ENCODE data around the gene ZNF653. TPM values are rescaled to one million over a fixed set of nuclear protein-coding genes. Genes with fewer than 3 reads are reported as not detected.

ZNF653 gene
- total and polyA plus RNA-seq, 9 of the 15 experiments (the other 6 are each of a cell fraction or from before 2014, with no cell fraction given), result 1.6 to 8.0 (median 4.2) TPM; not detected in 2

GRCh38 chr19:11435057-11435832, 70.4 kb downstream of the ZNF653 start, which contains the start of the genes ODAD3 and PRKCSH (continued):
- TF ChIP-seq ZBTB5 (IDR thresholded peaks at IDR 0.05) (no peak), NR4A1 (CRISPR knock-in tag; IDR thresholded peaks at IDR 0.05) (no peak), NR4A1 (tag; IDR thresholded peaks at IDR 0.05) (peak; percentile 81), SUPT5H (IDR thresholded peaks at IDR 0.05) (peak; percentile 79), ZNF512 (tag; IDR thresholded peaks at IDR 0.05) (no peak), PHTF2 (CRISPR knock-in tag; IDR thresholded peaks at IDR 0.05) (no peak), RBBP5 (IDR thresholded peaks at IDR 0.05; ENCODE audit: borderline replicate concordance, insufficient read depth, low read length, poor library complexity, severe bottlenecking) (peak; percentile 54), SP2 (IDR thresholded peaks at IDR 0.05; ENCODE audit: extremely low read depth, low read depth, low read length, poor library complexity, severe bottlenecking) (no peak), ZNF766 (CRISPR knock-in tag; conservative IDR thresholded peaks at IDR 0.05) (peak; percentile 98), ATF2 (CRISPR knock-in tag; IDR thresholded peaks at IDR 0.05) (no peak), TAF9B (IDR thresholded peaks at IDR 0.05; ENCODE audit: partially characterized antibody) (no peak), RAD21 (CRISPR knock-in tag; conservative IDR thresholded peaks at IDR 0.05 in 1 of 2, IDR thresholded peaks at IDR 0.05 in 1 of 2) (peak in 1 of 2 experiments; percentile 4; a peak in 1 of 4 replicates), SFPQ (IDR thresholded peaks at IDR 0.05; ENCODE audit: low read depth, low read length) (no peak), ZNF644 (tag; IDR thresholded peaks at IDR 0.05; ENCODE audit: low read depth) (peak; percentile 97), SP1 (CRISPR knock-in tag; IDR thresholded peaks at IDR 0.05) (peak; percentile 96), E2F3 (CRISPR knock-in tag; IDR thresholded peaks at IDR 0.05) (no peak; the same call in 1 of the 2 replicates), CBFA2T2 (conservative IDR thresholded peaks at IDR 0.05) (peak; percentile 83), LCOR (CRISPR knock-in tag; IDR thresholded peaks at IDR 0.05) (peak; percentile 76; the same call in 1 of the 2 replicates), XRCC3 (IDR thresholded peaks at IDR 0.05) (no peak), PTRF (tag; IDR thresholded peaks at IDR 0.05) (no peak)

All from K562 (cell line).